ENCODE data around the gene SYNDIG1.

SYNDIG1 gene

DNA sequence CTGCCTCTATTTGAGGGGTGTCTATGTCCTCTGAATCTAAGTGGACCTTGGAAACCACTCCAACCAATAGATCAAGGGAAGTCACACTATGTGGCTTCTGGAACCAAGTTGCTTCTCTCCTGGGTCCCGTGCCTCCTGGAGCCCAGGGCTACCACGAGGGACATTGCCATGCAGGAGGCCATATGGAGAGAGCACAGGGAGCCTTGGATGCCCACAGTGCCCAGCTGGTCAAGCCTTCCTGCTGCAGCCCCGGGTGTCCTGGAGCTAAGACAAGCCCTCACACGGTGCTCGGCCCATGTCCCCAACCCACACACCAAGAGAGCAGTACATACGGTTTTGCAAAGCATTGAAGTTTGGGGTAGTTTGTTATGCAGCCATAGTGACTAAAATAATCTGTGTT is 231.6 kb downstream of the SYNDIG1 start:
- no peak for DNase-seq (ENCODE audit: low read depth)
- TF ChIP-seq CTCF (conservative IDR thresholded peaks at IDR 0.05; ENCODE audit: low read depth, low read length), result no peak
- no peak overlapping the region for H3K4me3 ChIP-seq (ENCODE audit: low read depth, low read length)

DNA sequence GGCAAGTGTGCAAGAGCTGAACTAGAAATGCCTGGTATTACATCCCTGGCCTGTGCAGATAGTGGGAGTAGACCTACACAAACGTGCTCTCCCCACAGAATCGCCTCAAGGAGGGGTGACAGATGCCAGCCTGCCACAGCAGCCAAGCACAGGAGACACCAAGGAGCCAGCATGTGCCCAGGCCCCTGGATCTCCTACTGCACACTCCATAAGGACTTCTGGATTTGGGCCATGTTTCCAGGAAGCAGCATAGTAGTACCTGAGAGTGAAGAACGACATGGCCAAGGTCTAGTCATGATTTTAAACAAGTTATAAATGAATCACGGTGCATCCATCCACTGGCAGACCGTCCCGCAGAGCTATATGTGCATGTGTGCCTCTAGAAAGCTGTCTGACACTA is 232.2 kb downstream of the SYNDIG1 start:
- no peak for DNase-seq (ENCODE audit: low read depth)
- TF ChIP-seq CTCF (conservative IDR thresholded peaks at IDR 0.05; ENCODE audit: low read depth, low read length), result no peak
- no peak overlapping the region for H3K4me3 ChIP-seq (ENCODE audit: low read depth, low read length)

DNA sequence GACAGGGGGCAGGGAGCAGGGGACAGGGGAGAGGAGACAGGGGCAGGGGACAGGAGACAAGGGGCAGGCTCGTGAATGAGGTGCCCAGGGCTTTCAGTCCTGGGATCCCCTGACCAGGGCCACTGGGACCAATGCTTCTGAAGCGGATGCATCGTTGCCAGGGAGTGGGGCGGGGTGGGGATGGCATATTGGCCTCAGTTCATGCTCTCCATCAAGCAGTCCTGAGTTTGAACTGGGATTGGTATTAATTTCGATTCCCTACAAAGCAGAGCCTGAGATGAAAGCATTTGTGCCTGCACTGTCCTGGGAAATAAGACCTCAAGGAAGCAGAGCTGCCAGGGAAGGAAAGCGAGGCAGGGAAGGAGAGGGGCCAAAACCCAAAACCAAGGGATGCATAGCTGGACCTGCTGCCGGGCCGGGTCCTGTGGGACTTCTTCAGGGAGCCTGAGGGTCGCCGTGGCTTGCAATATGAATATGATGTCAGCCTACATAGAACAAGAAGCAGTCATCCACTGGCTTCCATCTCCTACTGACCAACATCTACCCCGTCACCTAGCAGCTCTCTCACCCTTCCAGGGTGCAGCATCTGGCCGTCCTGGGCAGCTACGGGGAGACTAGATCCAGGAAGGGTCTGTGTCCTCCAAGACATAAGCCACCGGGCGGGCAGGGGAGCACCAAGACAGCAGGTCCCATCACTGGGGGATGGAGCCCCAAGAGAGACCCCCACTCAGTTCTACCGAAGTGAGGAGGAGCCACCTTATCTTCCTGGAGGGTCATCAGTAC is 233.3 kb downstream of the SYNDIG1 start:
- DNase-seq (ENCODE audit: low read depth), result no peak
- no peak for TF ChIP-seq CTCF (conservative IDR thresholded peaks at IDR 0.05; ENCODE audit: low read depth, low read length)
- H3K4me3 ChIP-seq (ENCODE audit: low read depth, low read length), result no peak overlapping the region

DNA sequence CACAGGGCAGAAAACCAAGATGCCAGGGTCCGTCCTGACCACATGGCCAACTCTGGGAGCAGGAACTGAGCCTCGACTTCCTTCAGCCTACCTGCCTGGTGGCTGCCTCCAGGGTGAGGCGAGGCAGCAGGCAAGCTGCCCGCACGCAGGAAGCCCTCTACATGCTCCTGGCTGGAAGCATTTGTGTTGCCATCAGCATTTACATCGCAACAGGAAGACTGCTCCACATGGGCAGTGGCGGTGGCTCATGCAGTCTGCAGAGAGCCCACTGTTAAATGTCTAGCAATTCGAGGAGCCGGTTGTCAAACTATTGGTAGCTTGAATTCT is 233.8 kb downstream of the SYNDIG1 start:
- no peak overlapping the region for H3K4me3 ChIP-seq (ENCODE audit: low read depth, low read length)
- TF ChIP-seq CTCF (conservative IDR thresholded peaks at IDR 0.05; ENCODE audit: low read depth, low read length), result no peak
- no peak for DNase-seq (ENCODE audit: low read depth)

GRCh38 chr20:24704899-24705298 is 235.5 kb downstream of the SYNDIG1 start:
- no peak overlapping the region for H3K4me3 ChIP-seq (ENCODE audit: low read depth, low read length)
- TF ChIP-seq CTCF (conservative IDR thresholded peaks at IDR 0.05; ENCODE audit: low read depth, low read length), result no peak
- no peak for DNase-seq (ENCODE audit: low read depth)

GRCh38 chr20:24705486-24705885 is 236.1 kb downstream of the SYNDIG1 start:
- TF ChIP-seq CTCF (conservative IDR thresholded peaks at IDR 0.05; ENCODE audit: low read depth, low read length), result no peak
- DNase-seq (ENCODE audit: low read depth), result no peak
- H3K4me3 ChIP-seq (ENCODE audit: low read depth, low read length), result no peak overlapping the region

All from choroid plexus epithelial cell (primary cell).